ENCODE measurements around the gene ERG. TPM values are rescaled to one million over a fixed set of nuclear protein-coding genes. Genes with fewer than 3 reads are reported as not detected.

The ERG gene
- total RNA-seq, 1 donor from 2014 or later = not detected

- no peak for TF ChIP-seq CTCF (conservative IDR thresholded peaks at IDR 0.05; ENCODE audit: low read depth, low read length)
- DNase-seq (ENCODE audit: low read depth) = no peak
- no peak overlapping the region for H3K4me3 ChIP-seq (ENCODE audit: low read depth, low read length)
Observed at GRCh38 chr21:38488640-38489270, 9.5 kb downstream of the ERG start.

DNA sequence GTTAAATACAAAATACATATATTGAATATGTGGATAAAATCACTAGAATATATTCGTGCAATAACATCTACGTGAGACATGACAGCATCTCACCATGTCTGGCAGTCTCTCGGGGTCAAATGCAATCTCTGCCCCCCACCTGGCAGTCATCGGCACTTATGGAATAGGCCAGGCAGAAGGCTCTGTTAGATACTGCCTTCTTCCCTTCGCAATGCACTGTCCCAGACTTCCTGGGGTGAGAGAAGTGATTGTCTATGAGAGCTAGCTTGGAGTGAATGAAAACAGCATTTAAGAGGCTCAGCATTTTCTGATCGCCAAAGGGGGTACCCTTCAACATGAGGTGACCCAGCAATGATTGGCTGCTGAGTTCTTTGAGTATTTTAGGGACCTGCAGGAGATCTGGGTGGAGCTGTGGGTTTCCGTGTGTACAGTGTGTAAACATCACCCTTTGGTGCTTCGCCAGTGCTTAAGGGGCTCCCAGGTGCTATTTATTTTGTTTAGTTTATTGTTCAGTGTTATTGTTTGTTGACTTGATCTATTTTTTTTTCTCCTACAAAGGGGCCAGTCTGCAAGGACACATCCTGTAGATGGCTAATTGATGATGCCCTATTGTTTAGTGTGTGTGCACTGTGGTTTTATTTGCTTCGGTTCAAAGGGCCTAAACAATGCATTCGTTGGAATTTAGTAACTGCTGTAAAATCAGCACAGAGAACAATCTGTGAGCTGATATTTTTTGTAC, 10.2 kb downstream of the ERG start:
- H3K4me3 ChIP-seq (ENCODE audit: low read depth, low read length) = no peak overlapping the region
- no peak for TF ChIP-seq CTCF (conservative IDR thresholded peaks at IDR 0.05; ENCODE audit: low read depth, low read length)
- no peak for DNase-seq (ENCODE audit: low read depth)

- TF ChIP-seq CTCF (conservative IDR thresholded peaks at IDR 0.05; ENCODE audit: low read depth, low read length) = no peak
- no peak for DNase-seq (ENCODE audit: low read depth)
- H3K4me3 ChIP-seq (ENCODE audit: low read depth, low read length) = no peak overlapping the region
Observed at GRCh38 chr21:38486706-38487105, 11.6 kb downstream of the ERG start.

- TF ChIP-seq CTCF (conservative IDR thresholded peaks at IDR 0.05; ENCODE audit: low read depth, low read length) = no peak
- no peak overlapping the region for H3K4me3 ChIP-seq (ENCODE audit: low read depth, low read length)
- DNase-seq (ENCODE audit: low read depth) = no peak
Observed at GRCh38 chr21:38486221-38486620, 12.1 kb downstream of the ERG start.

- no peak for DNase-seq (ENCODE audit: low read depth)
- H3K4me3 ChIP-seq (ENCODE audit: low read depth, low read length) = no peak overlapping the region
- no peak for TF ChIP-seq CTCF (conservative IDR thresholded peaks at IDR 0.05; ENCODE audit: low read depth, low read length)
Observed at GRCh38 chr21:38479641-38480525, 18.4 kb downstream of the ERG start.

DNA sequence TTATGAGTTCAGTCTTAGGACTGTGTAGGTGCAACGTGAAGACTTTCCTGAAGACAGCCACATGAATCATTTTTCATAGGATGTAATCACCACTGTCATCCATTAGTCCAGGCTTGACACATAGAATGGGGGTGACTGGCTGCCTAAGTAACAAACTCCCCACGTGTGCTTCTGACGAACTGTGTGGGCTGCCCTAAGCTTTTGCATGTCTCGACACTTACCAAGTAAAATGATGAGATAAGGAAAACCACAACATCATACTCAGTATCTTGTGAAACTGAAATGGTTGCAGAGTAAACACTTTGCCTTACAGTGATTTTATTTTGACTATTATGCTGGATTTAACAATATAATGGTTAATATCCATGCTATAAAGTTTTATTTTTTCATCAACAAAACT, 19.5 kb downstream of the ERG start:
- no peak for DNase-seq (ENCODE audit: low read depth)
- TF ChIP-seq CTCF (conservative IDR thresholded peaks at IDR 0.05; ENCODE audit: low read depth, low read length) = no peak
- no peak overlapping the region for H3K4me3 ChIP-seq (ENCODE audit: low read depth, low read length)
